GM12892 (cell line): ENCODE results near the gene PFKP.

Experiments used
- DNase-seq: peaks from one replicate; pipeline ENCODE4 v3.0.0; 2011; ENCODE audit not compliant: insufficient read length
- FAIRE-seq: peaks from 2 replicates; lab custom pipeline; 2011; peaks lifted over from hg19 to GRCh38; lab: Jason Lieb, UNC
- POLR2A ChIP-seq: IDR thresholded peaks from 2 replicates; pipeline ENCODE4 v1.6.1; 2011; ENCODE audit warnings: low read depth, low read length, control low read depth
- POLR2AphosphoS5 ChIP-seq: IDR thresholded peaks from 2 replicates; pipeline ENCODE4 v1.6.1; 2011; ENCODE audit warnings: low read depth, low read length, control low read depth
- TAF1 ChIP-seq: IDR thresholded peaks from 2 replicates; pipeline ENCODE4 v1.6.1; 2011; ENCODE audit warnings: low read depth, mild to moderate bottlenecking, control low read depth, low read length, borderline replicate concordance

Gene PFKP

GRCh38 chr10:3180355-3181025 lies 113.1 kb downstream of the PFKP start:
- DNase-seq = no peak

GRCh38 chr10:3185386-3185785 lies 118.0 kb downstream of the PFKP start:
- FAIRE-seq = no peak

More at GRCh38 chr10:3180355-3181025, 113.1 kb downstream of the PFKP start:
- no peak for FAIRE-seq
- no peak for TF ChIP-seq TAF1
- no peak for TF ChIP-seq POLR2A
- TF ChIP-seq POLR2AphosphoS5 = no peak

GRCh38 chr10:3186368-3186767 lies 119.0 kb downstream of the PFKP start:
- FAIRE-seq = no peak
- DNase-seq = no peak
- TF ChIP-seq POLR2A (no peak), POLR2AphosphoS5 (no peak), TAF1 (no peak)

More at GRCh38 chr10:3185386-3185785, 118.0 kb downstream of the PFKP start:
- no peak for TF ChIP-seq POLR2AphosphoS5
- TF ChIP-seq TAF1 = no peak
- TF ChIP-seq POLR2A = no peak
- DNase-seq = no peak
